ENCODE results near the gene CBLIF. TPM values are rescaled to one million over a fixed set of nuclear protein-coding genes. Genes with fewer than 3 reads are reported as not detected.
"Not testable (repeated sequence)": the region's sequence is repeated elsewhere in the genome, so short reads cannot be mapped to it uniquely, and the experiment has no call there.

Gene CBLIF
- total and polyA plus RNA-seq, 2 experiments from 2014 or later: 0.69 TPM; not detected in 1

DNA sequence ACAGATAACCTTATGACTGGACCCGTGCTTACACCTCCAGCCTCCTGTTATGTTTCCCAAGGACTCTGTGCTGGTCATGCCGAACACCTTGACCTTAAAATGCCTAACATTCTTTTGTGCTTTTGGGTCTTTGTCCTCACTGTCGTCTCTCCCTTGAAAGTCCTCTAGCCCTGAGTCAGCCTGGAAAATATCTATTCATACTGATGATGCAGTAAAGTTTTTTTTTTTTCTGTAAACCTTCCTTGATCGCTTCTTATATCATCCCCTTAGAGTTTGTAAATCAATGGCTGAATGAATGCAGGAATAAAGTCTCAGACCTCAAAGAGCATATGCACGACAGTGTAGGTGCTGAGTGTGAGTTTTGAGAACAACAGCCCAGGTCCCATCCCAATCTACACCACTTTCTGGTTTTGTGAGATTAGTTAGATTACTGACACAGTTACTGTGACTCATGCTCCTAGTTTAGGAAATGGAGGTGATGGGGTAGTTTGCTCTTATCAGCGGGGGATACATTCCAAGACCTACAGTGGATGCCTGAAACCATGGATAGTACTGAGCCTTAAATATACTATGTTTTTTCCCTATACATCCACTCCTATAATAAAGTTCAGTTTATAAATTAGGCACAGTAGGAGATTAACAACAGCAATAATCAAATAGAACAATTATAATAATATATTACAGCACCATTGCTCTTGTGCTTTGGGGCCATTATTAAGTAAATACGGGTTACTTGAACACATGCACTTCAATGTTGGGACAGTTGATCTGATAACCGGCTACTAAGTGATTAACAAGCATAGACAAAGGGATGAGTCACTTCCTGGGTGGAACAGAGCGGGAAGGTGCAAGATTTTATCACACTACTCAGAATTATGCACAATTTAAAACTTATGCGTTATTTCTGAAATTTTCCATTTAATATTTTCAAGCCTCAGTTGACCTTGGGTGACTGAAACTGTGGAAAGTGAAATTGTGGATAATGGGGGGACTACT lies 12.4 kb upstream of the CBLIF start:
- H3K27me3 ChIP-seq: no peaks in the 10 kb centered on the region
- no peaks in the 10 kb centered on the region for H3K4me1 ChIP-seq (ENCODE audit: low read depth)
- DNase-seq (ENCODE audit: low read depth in 1 of 2, low spot score in 1 of 2): no peak
- TF ChIP-seq, protein P1, sequence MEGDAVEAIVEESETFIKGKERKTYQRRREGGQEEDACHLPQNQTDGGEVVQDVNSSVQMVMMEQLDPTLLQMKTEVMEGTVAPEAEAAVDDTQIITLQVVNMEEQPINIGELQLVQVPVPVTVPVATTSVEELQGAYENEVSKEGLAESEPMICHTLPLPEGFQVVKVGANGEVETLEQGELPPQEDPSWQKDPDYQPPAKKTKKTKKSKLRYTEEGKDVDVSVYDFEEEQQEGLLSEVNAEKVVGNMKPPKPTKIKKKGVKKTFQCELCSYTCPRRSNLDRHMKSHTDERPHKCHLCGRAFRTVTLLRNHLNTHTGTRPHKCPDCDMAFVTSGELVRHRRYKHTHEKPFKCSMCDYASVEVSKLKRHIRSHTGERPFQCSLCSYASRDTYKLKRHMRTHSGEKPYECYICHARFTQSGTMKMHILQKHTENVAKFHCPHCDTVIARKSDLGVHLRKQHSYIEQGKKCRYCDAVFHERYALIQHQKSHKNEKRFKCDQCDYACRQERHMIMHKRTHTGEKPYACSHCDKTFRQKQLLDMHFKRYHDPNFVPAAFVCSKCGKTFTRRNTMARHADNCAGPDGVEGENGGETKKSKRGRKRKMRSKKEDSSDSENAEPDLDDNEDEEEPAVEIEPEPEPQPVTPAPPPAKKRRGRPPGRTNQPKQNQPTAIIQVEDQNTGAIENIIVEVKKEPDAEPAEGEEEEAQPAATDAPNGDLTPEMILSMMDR (IDR thresholded peaks at IDR 0.05; ENCODE audit: low read depth, low read length): no peak
- no peak overlapping the region for H3K27ac ChIP-seq
- H3K4me3 ChIP-seq: no peak overlapping the region
- H3K36me3 ChIP-seq: no peaks in the 10 kb centered on the region
- no peaks in the 10 kb centered on the region for H3K9me3 ChIP-seq (ENCODE audit: low read depth)

DNA sequence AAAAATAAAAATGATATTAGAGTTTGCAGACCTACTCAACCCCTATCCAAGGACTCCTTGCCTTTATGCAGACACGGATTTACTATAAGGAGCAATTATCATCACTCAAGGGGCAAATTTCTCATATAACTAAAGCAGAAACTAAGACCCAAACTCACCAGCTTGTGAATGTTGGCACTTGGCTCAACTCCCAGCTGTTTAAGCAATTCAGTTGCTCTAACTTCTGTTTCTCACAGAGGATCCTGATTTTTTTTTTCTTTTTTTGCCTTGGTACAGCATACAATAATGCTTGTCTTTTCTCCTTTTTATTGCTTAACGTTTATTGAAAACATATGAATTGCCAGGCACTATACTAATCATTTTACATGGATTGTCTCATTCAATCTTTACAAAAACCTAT lies 9.6 kb upstream of the CBLIF start:
- TF ChIP-seq, protein P1 (IDR thresholded peaks at IDR 0.05; ENCODE audit: low read depth, low read length): no peak
- H3K27ac ChIP-seq: no peak overlapping the region
- H3K27me3 ChIP-seq: no peaks in the 10 kb centered on the region
- no peak for DNase-seq (ENCODE audit: low read depth in 1 of 2, low spot score in 1 of 2)
- H3K4me1 ChIP-seq (ENCODE audit: low read depth): no peaks in the 10 kb centered on the region
- no peak overlapping the region for H3K4me3 ChIP-seq
- H3K36me3 ChIP-seq: no peaks in the 10 kb centered on the region
- H3K9me3 ChIP-seq (ENCODE audit: low read depth): no peaks in the 10 kb centered on the region

DNA sequence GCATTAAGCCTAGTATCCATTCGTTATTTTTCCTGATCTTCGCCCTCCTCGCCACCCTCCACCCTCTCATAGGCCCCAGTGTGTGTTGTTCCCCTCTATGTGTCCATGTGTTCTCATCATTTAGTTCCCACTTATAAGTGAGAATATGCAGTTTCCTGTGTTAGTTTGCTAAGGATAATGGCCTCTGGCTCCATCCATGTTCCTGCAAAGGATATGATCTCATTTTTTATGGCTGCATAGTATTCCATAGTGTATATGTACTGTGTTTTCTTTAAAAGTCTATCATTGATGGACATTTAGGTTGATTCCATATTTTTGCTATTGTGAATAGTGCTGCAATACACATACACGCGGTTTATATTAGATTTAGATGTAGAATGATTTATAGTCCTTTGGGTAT lies 6.1 kb upstream of the CBLIF start:
- not testable (repeated sequence) for H3K4me1 ChIP-seq (ENCODE audit: low read depth); DNase-seq (ENCODE audit: low read depth in 1 of 2, low spot score in 1 of 2); H3K9me3 ChIP-seq (ENCODE audit: low read depth); H3K27me3 ChIP-seq; H3K36me3 ChIP-seq; H3K27ac ChIP-seq; H3K4me3 ChIP-seq

DNA sequence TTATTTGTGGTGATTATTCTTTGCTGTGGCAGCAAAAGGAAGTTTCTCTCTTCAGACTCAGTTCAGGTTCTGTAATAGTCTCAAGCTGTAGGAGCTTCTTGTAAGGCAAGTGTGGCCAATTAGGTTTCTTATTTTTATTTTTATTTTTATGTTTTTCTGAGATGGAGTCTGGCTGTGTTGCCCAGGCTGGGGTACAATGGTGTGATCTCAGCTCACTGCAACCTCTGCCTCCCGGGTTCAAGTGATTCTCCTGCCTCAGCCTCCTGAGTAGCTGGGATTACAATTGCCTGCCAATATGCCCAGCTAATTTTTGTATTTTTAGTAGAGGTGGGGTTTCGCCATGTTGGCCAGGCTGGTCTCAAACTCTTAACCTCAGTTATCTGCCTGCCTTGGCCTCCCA lies 4.3 kb upstream of the CBLIF start:
- H3K9me3 ChIP-seq (ENCODE audit: low read depth); H3K27me3 ChIP-seq; H3K27ac ChIP-seq; H3K4me1 ChIP-seq (ENCODE audit: low read depth); H3K4me3 ChIP-seq; H3K36me3 ChIP-seq; DNase-seq (ENCODE audit: low read depth in 1 of 2, low spot score in 1 of 2): not testable (repeated sequence)

DNA sequence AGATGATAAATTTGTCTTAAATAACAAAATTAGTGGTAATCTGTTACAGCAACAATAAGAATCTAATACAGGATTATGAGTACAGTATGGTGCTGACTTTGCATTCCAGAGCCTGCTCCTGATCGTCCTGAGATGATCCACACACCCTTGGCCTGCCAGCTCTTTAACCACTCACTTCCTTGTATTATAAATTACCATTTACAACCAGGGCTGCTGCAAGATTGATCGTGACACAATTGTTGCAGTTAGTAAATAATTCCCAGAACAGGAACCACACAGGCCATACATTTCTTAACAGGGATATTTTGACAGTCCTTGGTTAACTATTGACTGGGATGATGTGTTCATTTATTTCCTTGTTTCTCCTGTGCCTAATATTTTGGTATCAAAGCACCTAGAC lies 3.8 kb upstream of the CBLIF start:
- Histone ChIP-seq H3K36me3 (no peaks in the 10 kb centered on the region), H3K4me3 (no peak overlapping the region), H3K9me3 (ENCODE audit: low read depth) (no peaks in the 10 kb centered on the region), H3K27me3 (no peaks in the 10 kb centered on the region), H3K4me1 (ENCODE audit: low read depth) (peaks cover 2% of the 10 kb centered on the region), H3K27ac (no peak overlapping the region)
- no peak for DNase-seq (ENCODE audit: low read depth in 1 of 2, low spot score in 1 of 2)
- TF ChIP-seq, protein P1 (IDR thresholded peaks at IDR 0.05; ENCODE audit: low read depth, low read length): no peak

DNA sequence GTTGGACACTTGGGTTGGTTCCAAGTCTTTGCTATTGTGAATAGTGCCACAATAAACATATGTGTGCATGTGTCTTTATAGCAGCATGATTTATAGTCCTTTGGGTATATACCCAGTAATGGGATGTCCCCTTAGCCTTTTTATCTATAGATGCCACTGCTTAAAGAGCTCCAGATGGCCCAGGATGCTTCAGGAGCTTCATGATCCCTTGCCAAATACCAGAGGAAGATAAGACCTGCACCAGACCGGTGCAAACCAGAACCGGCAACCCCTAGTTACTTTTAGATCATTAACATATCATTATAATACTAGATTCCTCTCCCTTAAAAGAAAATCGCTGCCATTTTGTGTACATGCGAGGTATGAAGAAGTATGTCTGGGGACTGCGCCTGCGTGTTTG lies 3.1 kb upstream of the CBLIF start:
- H3K9me3 ChIP-seq (ENCODE audit: low read depth); H3K4me3 ChIP-seq; H3K4me1 ChIP-seq (ENCODE audit: low read depth); H3K36me3 ChIP-seq; H3K27me3 ChIP-seq; H3K27ac ChIP-seq; DNase-seq (ENCODE audit: low read depth in 1 of 2, low spot score in 1 of 2): not testable (repeated sequence)

DNA sequence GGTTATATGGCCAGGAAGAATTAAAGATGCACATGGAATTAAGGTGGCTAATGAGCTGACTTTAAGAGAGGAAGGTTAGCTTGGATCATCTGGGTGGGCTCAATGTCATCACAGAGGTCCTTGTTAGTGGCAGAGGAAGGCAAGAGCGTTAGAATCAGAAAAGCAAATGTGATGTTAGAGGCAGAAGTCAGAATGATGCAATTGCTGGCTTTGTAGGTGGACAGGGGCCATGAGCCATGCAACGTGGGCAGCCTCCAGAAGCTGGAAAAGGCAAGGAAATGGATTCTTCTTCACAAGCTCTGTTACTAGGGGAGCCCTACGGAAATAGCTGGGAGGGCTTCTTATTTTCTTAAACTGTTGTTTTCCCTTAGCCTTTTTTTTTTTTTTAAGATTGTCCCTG lies 2.3 kb upstream of the CBLIF start:
- Histone ChIP-seq H3K9me3 (ENCODE audit: low read depth) (no peaks in the 10 kb centered on the region), H3K4me3 (no peak overlapping the region), H3K4me1 (ENCODE audit: low read depth) (peaks cover 2% of the 10 kb centered on the region), H3K27ac (no peak overlapping the region), H3K36me3 (no peaks in the 10 kb centered on the region), H3K27me3 (no peaks in the 10 kb centered on the region)
- TF ChIP-seq, protein P1 (IDR thresholded peaks at IDR 0.05; ENCODE audit: low read depth, low read length): no peak
- DNase-seq (ENCODE audit: low read depth in 1 of 2, low spot score in 1 of 2): no peak
